Measurements from ENCODE around the gene MPZL2. TPM values are rescaled to one million over a fixed set of nuclear protein-coding genes. Genes with fewer than 3 reads are reported as not detected.

MPZL2 gene
- total RNA-seq, 1 donor from 2014 or later, result 0.95 TPM

GRCh38 chr11:118224511-118225188 is 39.4 kb downstream of the MPZL2 start, which contains the start of gene JAML:
TSS of gene JAML (minus strand) at chr11:118225011. CDS start at chr11:118214866, 10,145 bp downstream.
- TF ChIP-seq CTCF (IDR thresholded peaks at IDR 0.05; ENCODE audit: insufficient read depth, low read depth, low read length) (no peak), EZH2 (IDR thresholded peaks at IDR 0.05; ENCODE audit: insufficient read depth, low read length) (no peak)
- H3K27me3 Mint-ChIP-seq (ENCODE audit: low read depth, unreplicated experiment), result peaks cover 9% of the 10 kb centered on the region
- no peak within 1 kb of the TSS for H3K4me3 Mint-ChIP-seq (ENCODE audit: unreplicated experiment)
- Histone ChIP-seq H3K9me3 (ENCODE audit: insufficient read depth, low read depth, low read length) (no peaks in the 10 kb centered on the region), H3K36me3 (ENCODE audit: insufficient read depth, low read length) (no peaks in the 10 kb centered on the region), H3K79me2 (ENCODE audit: insufficient read depth, low read length) (no peaks in the 10 kb centered on the region), H3K4me1 (ENCODE audit: insufficient read depth, low read length) (no peaks in the 10 kb centered on the region), H4K20me1 (ENCODE audit: insufficient read depth, low read length) (no peaks in the 10 kb centered on the region), H3K4me3 (ENCODE audit: insufficient read depth, low read depth, low read length) (no peak within 1 kb of the TSS), H3K27ac (ENCODE audit: low read depth, low read length) (no peak within 1 kb of the TSS), H3K9ac (ENCODE audit: low read length) (no peak within 1 kb of the TSS), H3K4me2 (ENCODE audit: low read length) (no peak within 1 kb of the TSS), H2AFZ (ENCODE audit: low read depth, low read length) (no peak within 1 kb of the TSS), H3K27me3 (ENCODE audit: insufficient read depth, low read length) (peaks cover 12% of the 10 kb centered on the region)
- no peak for FAIRE-seq
- H3K9me3 Mint-ChIP-seq (ENCODE audit: unreplicated experiment), result no peaks in the 10 kb centered on the region
- H3K36me3 Mint-ChIP-seq (ENCODE audit: low read depth, unreplicated experiment), result peaks cover 3% of the 10 kb centered on the region
- no peak within 1 kb of the TSS for H3K27ac Mint-ChIP-seq (ENCODE audit: unreplicated experiment)
- no peak for DNase-seq (ENCODE audit: low read depth)
- H3K4me1 Mint-ChIP-seq (ENCODE audit: low read depth, unreplicated experiment), result no peaks in the 10 kb centered on the region

- H3K9ac ChIP-seq (ENCODE audit: low read length), result no peak overlapping the region
- no peak overlapping the region for H3K4me3 Mint-ChIP-seq (ENCODE audit: unreplicated experiment)
- H3K4me1 Mint-ChIP-seq (ENCODE audit: low read depth, unreplicated experiment), result no peaks in the 10 kb centered on the region
- H3K9me3 Mint-ChIP-seq (ENCODE audit: unreplicated experiment), result no peaks in the 10 kb centered on the region
- peaks cover 3% of the 10 kb centered on the region for H3K36me3 Mint-ChIP-seq (ENCODE audit: low read depth, unreplicated experiment)
- no peak overlapping the region for H2AFZ ChIP-seq (ENCODE audit: low read depth, low read length)
- no peak for DNase-seq (ENCODE audit: low read depth)
- no peak overlapping the region for H3K27ac Mint-ChIP-seq (ENCODE audit: unreplicated experiment)
- H3K4me3 ChIP-seq (ENCODE audit: insufficient read depth, low read depth, low read length), result no peak overlapping the region
- no peaks in the 10 kb centered on the region for H3K79me2 ChIP-seq (ENCODE audit: insufficient read depth, low read length)
- H3K27ac ChIP-seq (ENCODE audit: low read depth, low read length), result no peak overlapping the region
- H3K27me3 Mint-ChIP-seq (ENCODE audit: low read depth, unreplicated experiment), result peaks cover 9% of the 10 kb centered on the region
- no peak for FAIRE-seq
- H3K4me2 ChIP-seq (ENCODE audit: low read length), result no peak overlapping the region
- TF ChIP-seq CTCF (IDR thresholded peaks at IDR 0.05; ENCODE audit: insufficient read depth, low read depth, low read length) (no peak), EZH2 (IDR thresholded peaks at IDR 0.05; ENCODE audit: insufficient read depth, low read length) (no peak)
- peaks cover 12% of the 10 kb centered on the region for H3K27me3 ChIP-seq (ENCODE audit: insufficient read depth, low read length)
- no peaks in the 10 kb centered on the region for H3K36me3 ChIP-seq (ENCODE audit: insufficient read depth, low read length)
- no peaks in the 10 kb centered on the region for H3K9me3 ChIP-seq (ENCODE audit: insufficient read depth, low read depth, low read length)
- no peaks in the 10 kb centered on the region for H3K4me1 ChIP-seq (ENCODE audit: insufficient read depth, low read length)
- no peaks in the 10 kb centered on the region for H4K20me1 ChIP-seq (ENCODE audit: insufficient read depth, low read length)
Observed at GRCh38 chr11:118223992-118224391, 40.1 kb downstream of the MPZL2 start.

- TF ChIP-seq CTCF (IDR thresholded peaks at IDR 0.05; ENCODE audit: insufficient read depth, low read depth, low read length) (no peak), EZH2 (IDR thresholded peaks at IDR 0.05; ENCODE audit: insufficient read depth, low read length) (no peak)
- Histone ChIP-seq H3K9ac (ENCODE audit: low read length) (no peak overlapping the region), H3K79me2 (ENCODE audit: insufficient read depth, low read length) (no peaks in the 10 kb centered on the region), H3K27me3 (ENCODE audit: insufficient read depth, low read length) (peaks cover 12% of the 10 kb centered on the region), H3K4me1 (ENCODE audit: insufficient read depth, low read length) (no peaks in the 10 kb centered on the region), H4K20me1 (ENCODE audit: insufficient read depth, low read length) (no peaks in the 10 kb centered on the region), H3K4me3 (ENCODE audit: insufficient read depth, low read depth, low read length) (no peak overlapping the region), H3K4me2 (ENCODE audit: low read length) (no peak overlapping the region), H3K27ac (ENCODE audit: low read depth, low read length) (no peak overlapping the region), H3K9me3 (ENCODE audit: insufficient read depth, low read depth, low read length) (no peaks in the 10 kb centered on the region), H3K36me3 (ENCODE audit: insufficient read depth, low read length) (no peaks in the 10 kb centered on the region), H2AFZ (ENCODE audit: low read depth, low read length) (no peak overlapping the region)
- H3K27ac Mint-ChIP-seq (ENCODE audit: unreplicated experiment), result no peak overlapping the region
- H3K36me3 Mint-ChIP-seq (ENCODE audit: low read depth, unreplicated experiment), result peaks cover 3% of the 10 kb centered on the region
- H3K4me3 Mint-ChIP-seq (ENCODE audit: unreplicated experiment), result no peak overlapping the region
- FAIRE-seq, result no peak
- no peaks in the 10 kb centered on the region for H3K9me3 Mint-ChIP-seq (ENCODE audit: unreplicated experiment)
- no peak for DNase-seq (ENCODE audit: low read depth)
- H3K27me3 Mint-ChIP-seq (ENCODE audit: low read depth, unreplicated experiment), result peaks cover 9% of the 10 kb centered on the region
- H3K4me1 Mint-ChIP-seq (ENCODE audit: low read depth, unreplicated experiment), result no peaks in the 10 kb centered on the region
Observed at GRCh38 chr11:118223570-118223969, 40.5 kb downstream of the MPZL2 start.
